Left hindlimb (tissue), 1 donor: ENCODE results near the gene RASSF5.
"Not testable (repeated sequence)": the region's sequence is repeated elsewhere in the genome, so short reads cannot be mapped to it uniquely, and the experiment has no call there.

Experiments used
- DNase-seq: peaks from one replicate; pipeline ENCODE4 v3.0.0-alpha.2; 2018

Gene RASSF5

GRCh38 chr1:206477110-206477509 lies 30.2 kb upstream of the RASSF5 start:
- DNase-seq = no peak

GRCh38 chr1:206477581-206478380 lies 29.6 kb upstream of the RASSF5 start:
- no peak for DNase-seq

GRCh38 chr1:206478746-206479145 lies 28.6 kb upstream of the RASSF5 start:
- no peak for DNase-seq

- no peak for DNase-seq
These were observed 27.9 kb upstream of the RASSF5 start for GRCh38 chr1:206479183-206480125.

GRCh38 chr1:206480211-206480610 lies 27.1 kb upstream of the RASSF5 start:
- no peak for DNase-seq

GRCh38 chr1:206482611-206483010 lies 24.7 kb upstream of the RASSF5 start:
- DNase-seq = no peak

- not testable (repeated sequence) for DNase-seq
These were observed 23.5 kb upstream of the RASSF5 start for GRCh38 chr1:206483864-206484263.

- no peak for DNase-seq
These were observed 22.4 kb upstream of the RASSF5 start for GRCh38 chr1:206484901-206485300.

GRCh38 chr1:206486995-206487788 lies 20.1 kb upstream of the RASSF5 start:
- no peak for DNase-seq

- no peak for DNase-seq
These were observed 19.4 kb upstream of the RASSF5 start for GRCh38 chr1:206487970-206488369.

- no peak for DNase-seq
These were observed 18.9 kb upstream of the RASSF5 start for GRCh38 chr1:206488466-206488865.

- DNase-seq = peak; percentile 74
These were observed 17.2 kb upstream of the RASSF5 start for GRCh38 chr1:206489980-206490770.

- no peak for DNase-seq
These were observed 16.4 kb upstream of the RASSF5 start for GRCh38 chr1:206490771-206491405.

- no peak for DNase-seq
These were observed 15.7 kb upstream of the RASSF5 start for GRCh38 chr1:206491616-206492015.

- no peak for DNase-seq
These were observed 14.7 kb upstream of the RASSF5 start for GRCh38 chr1:206492589-206492988.

GRCh38 chr1:206493279-206493678 lies 14.1 kb upstream of the RASSF5 start:
- DNase-seq = no peak

GRCh38 chr1:206495011-206495461 lies 12.3 kb upstream of the RASSF5 start:
- no peak for DNase-seq

GRCh38 chr1:206495493-206496046 lies 11.8 kb upstream of the RASSF5 start:
- DNase-seq = no peak

GRCh38 chr1:206496131-206496793 lies 11.1 kb upstream of the RASSF5 start:
- DNase-seq = no peak

GRCh38 chr1:206497363-206497762 lies 10.0 kb upstream of the RASSF5 start:
- DNase-seq = no peak

GRCh38 chr1:206497774-206498173 lies 9.6 kb upstream of the RASSF5 start:
- no peak for DNase-seq
